NCI-H82 treated with DMSO at 0.1 percent for 48 hours (cell line): ENCODE data around the gene PALS2.

Source experiments
- DNase-seq: peaks from one replicate; lab custom pipeline; 2025; ENCODE audit not compliant: unreplicated experiment; lab: John Stamatoyannopoulos, UW

The PALS2 gene

GRCh38 chr7:24572997-24573553 is at the start of gene PALS2:
Gene PALS2, plus strand, starts transcription at chr7:24573452. Its CDS starts 50,216 bp downstream, at chr7:24623668.
- DNase-seq: peak; percentile 63

GRCh38 chr7:24531255-24531654 is 42.0 kb upstream of the PALS2 start:
- no peak for DNase-seq

GRCh38 chr7:24536682-24537081 is 36.6 kb upstream of the PALS2 start:
- DNase-seq: no peak

GRCh38 chr7:24540956-24541355 is 32.3 kb upstream of the PALS2 start:
- no peak for DNase-seq

- no peak for DNase-seq
Measured at GRCh38 chr7:24545215-24545614, 28.0 kb upstream of the PALS2 start.

GRCh38 chr7:24548390-24548789 is 24.9 kb upstream of the PALS2 start:
- DNase-seq: no peak

- no peak for DNase-seq
Measured at GRCh38 chr7:24549991-24550390, 23.3 kb upstream of the PALS2 start.

GRCh38 chr7:24555184-24555583 is 18.1 kb upstream of the PALS2 start:
- no peak for DNase-seq

GRCh38 chr7:24555719-24556118 is 17.5 kb upstream of the PALS2 start:
- DNase-seq: no peak

- DNase-seq: no peak
Measured at GRCh38 chr7:24560772-24561171, 12.5 kb upstream of the PALS2 start.

GRCh38 chr7:24566274-24566673 is 7.0 kb upstream of the PALS2 start:
- DNase-seq: no peak

- no peak for DNase-seq
Measured at GRCh38 chr7:24570983-24571382, 2.3 kb upstream of the PALS2 start.

- no peak for DNase-seq
Measured at GRCh38 chr7:24572016-24572392, 1.2 kb upstream of the PALS2 start.

GRCh38 chr7:24572393-24572996 is 757 bp upstream of the PALS2 start:
- DNase-seq: no peak

GRCh38 chr7:24573554-24574338 is 494 bp downstream of the PALS2 start:
- no peak for DNase-seq

- DNase-seq: no peak
Measured at GRCh38 chr7:24574386-24574785, 1.1 kb downstream of the PALS2 start.

- no peak for DNase-seq
Measured at GRCh38 chr7:24574950-24575349, 1.7 kb downstream of the PALS2 start.

GRCh38 chr7:24576171-24577025 is 3.1 kb downstream of the PALS2 start:
- peak; percentile 70 for DNase-seq

- no peak for DNase-seq
Measured at GRCh38 chr7:24578052-24578451, 4.8 kb downstream of the PALS2 start.

GRCh38 chr7:24580283-24580946 is 7.2 kb downstream of the PALS2 start:
- no peak for DNase-seq

GRCh38 chr7:24582166-24582565 is 8.9 kb downstream of the PALS2 start:
- no peak for DNase-seq
